GM12872 (cell line): ENCODE data around the gene MSI2.

ENCODE experiments used
- CTCF ChIP-seq: IDR thresholded peaks from 3 replicates; pipeline ENCODE4 v1.5.1; 2011; ENCODE audit warnings: low read depth, mild to moderate bottlenecking, low read length, moderate library complexity; ENCODE audit not compliant: insufficient read depth

MSI2 gene

GRCh38 chr17:57247261-57247660, 9.1 kb upstream of the MSI2 start:
- TF ChIP-seq CTCF: no peak

DNA sequence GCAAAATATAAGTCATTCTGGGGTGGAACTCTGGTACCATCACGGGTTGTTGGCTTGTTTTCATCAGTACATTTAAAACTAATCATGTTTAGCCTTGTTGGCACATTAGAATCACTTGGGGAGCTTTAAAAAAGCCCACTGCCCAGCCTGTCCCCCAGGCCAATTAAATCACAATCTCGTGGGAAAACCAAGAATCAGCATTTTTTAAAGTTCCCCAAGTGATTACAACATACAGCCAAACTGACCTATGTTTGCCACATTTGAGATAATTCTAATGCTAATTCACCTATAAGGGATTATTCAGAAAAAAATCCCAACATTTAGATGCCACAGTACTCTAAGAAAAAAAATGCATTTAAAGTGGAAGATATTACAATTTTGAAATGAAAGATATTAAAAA, 8.4 kb upstream of the MSI2 start:
- no peak for TF ChIP-seq CTCF

DNA sequence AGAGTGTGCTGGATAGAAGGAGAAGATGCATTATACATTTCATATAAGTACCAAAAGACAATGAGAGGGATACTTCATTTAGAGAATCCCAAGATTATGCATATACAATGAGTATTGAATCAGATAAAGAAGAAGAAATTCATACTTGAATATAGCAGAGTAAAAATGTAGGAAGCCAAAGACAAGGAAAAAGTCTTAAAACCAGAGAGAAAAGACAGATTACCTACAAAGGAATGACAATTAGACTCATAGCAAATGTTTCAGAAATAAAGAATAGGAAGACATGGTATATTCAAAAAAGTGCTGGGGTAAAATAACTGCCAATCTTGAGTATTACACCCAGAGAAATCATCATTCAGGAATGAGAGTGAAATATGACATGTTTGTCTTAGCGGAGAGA, 6.8 kb upstream of the MSI2 start:
- no peak for TF ChIP-seq CTCF

DNA sequence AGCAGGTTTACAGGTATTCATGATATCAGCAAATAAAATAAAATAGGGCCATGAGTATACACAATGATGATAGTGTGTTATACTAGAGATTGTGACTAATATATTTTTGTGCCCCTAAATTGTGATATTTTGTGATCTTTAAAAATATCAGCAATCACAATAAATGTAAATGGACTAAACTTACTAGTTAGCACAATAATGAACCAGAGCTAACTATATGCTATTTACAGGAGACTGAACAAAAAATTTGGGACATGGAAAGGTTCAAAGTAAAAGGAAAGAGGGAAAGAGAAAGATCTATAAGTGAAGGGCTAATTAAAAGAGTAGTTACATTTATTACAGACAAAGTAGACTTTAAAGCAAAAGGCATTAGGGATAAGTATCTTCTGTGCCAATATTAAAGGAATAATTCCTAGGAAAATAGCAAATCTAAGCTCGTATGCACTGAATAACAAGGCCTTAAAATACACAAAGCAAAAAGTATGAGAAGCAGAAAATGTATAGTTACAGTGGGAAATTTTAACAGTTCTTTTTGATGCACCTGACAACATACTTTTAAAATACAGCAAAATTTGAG, 5.0 kb upstream of the MSI2 start:
- no peak for TF ChIP-seq CTCF

- no peak for TF ChIP-seq CTCF
Measured at GRCh38 chr17:57253362-57254065, 2.8 kb upstream of the MSI2 start.

- TF ChIP-seq CTCF: no peak
Measured at GRCh38 chr17:57255182-57255775, 1.0 kb upstream of the MSI2 start.

DNA sequence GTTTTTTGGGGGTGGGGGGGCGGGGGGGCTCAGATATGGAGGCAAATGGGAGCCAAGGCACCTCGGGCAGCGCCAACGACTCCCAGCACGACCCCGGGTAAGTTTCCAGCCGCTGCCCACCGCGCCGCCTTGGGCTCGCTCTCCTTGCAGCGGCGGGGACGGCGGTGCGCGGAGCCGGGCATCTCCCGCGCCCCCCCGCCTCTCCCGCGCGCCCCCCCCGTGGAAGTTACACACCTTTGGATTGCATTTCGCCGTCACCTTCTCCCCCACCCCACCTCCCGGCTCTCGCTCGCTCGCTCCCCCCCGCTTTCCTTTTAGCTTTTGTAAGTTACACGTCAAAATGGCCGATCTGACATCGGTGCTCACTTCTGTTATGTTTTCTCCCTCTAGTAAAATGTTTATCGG, 387 bp downstream of the MSI2 start:
- no peak for TF ChIP-seq CTCF
